ENCODE measurements around the gene LGALS13.

Gene LGALS13

GRCh38 chr19:39631626-39632025 is 29.3 kb downstream of the LGALS13 start:
- TF ChIP-seq CTCF (IDR thresholded peaks at IDR 0.05; ENCODE audit: control extremely low read depth, extremely low read depth, low read depth, missing control alignments): no peak
- ChIA-PET POLR2A (no interaction called here), CTCF (interaction anchor here (1.4 kb wide), 1 partner anchor 42 kb away, joined by 3 read pairs; no protein-coding TSS in a partner anchor)
- no peak for DNase-seq (ENCODE audit: extremely low spot score)

- CTCF ChIA-PET: no interaction called here
- POLR2A ChIA-PET: no interaction called here
- DNase-seq (ENCODE audit: extremely low spot score): no peak
- TF ChIP-seq CTCF (IDR thresholded peaks at IDR 0.05; ENCODE audit: control extremely low read depth, extremely low read depth, low read depth, missing control alignments): no peak
Observed at GRCh38 chr19:39637891-39638290, 35.6 kb downstream of the LGALS13 start.

GRCh38 chr19:39641773-39642172 is 39.4 kb downstream of the LGALS13 start:
- TF ChIP-seq CTCF (IDR thresholded peaks at IDR 0.05; ENCODE audit: control extremely low read depth, extremely low read depth, low read depth, missing control alignments): no peak
- ChIA-PET CTCF (no interaction called here), POLR2A (no interaction called here)
- DNase-seq (ENCODE audit: extremely low spot score): no peak

- TF ChIP-seq CTCF (IDR thresholded peaks at IDR 0.05; ENCODE audit: control extremely low read depth, extremely low read depth, low read depth, missing control alignments): no peak
- no peak for DNase-seq (ENCODE audit: extremely low spot score)
- ChIA-PET CTCF (interaction anchor here (1.0 kb wide), 1 partner anchor 20 kb away, joined by 3 read pairs; no protein-coding TSS in a partner anchor), POLR2A (no interaction called here)
Observed at GRCh38 chr19:39643591-39643990, 41.3 kb downstream of the LGALS13 start.

- POLR2A ChIA-PET: no interaction called here
- DNase-seq (ENCODE audit: extremely low spot score): no peak
- no peak for TF ChIP-seq CTCF (IDR thresholded peaks at IDR 0.05; ENCODE audit: control extremely low read depth, extremely low read depth, low read depth, missing control alignments)
- CTCF ChIA-PET: no interaction called here
Observed at GRCh38 chr19:39645800-39646411, 43.6 kb downstream of the LGALS13 start.

GRCh38 chr19:39647918-39648317 is 45.6 kb downstream of the LGALS13 start:
- TF ChIP-seq CTCF (IDR thresholded peaks at IDR 0.05; ENCODE audit: control extremely low read depth, extremely low read depth, low read depth, missing control alignments): no peak
- CTCF ChIA-PET: no interaction called here

More at GRCh38 chr19:39647918-39648317, 45.6 kb downstream of the LGALS13 start:
- POLR2A ChIA-PET: no interaction called here
- DNase-seq (ENCODE audit: extremely low spot score): no peak
